HG03520 (cell line): ENCODE data around the gene TRABD.

Experiments
- ATAC-seq: cut with Tn5 transposase; IDR thresholded peaks from one replicate; pipeline ENCODE4 v1.9.1; 2021; ENCODE audit warnings: mild to moderate bottlenecking, moderate library complexity; ENCODE audit not compliant: unreplicated experiment

The TRABD gene

DNA sequence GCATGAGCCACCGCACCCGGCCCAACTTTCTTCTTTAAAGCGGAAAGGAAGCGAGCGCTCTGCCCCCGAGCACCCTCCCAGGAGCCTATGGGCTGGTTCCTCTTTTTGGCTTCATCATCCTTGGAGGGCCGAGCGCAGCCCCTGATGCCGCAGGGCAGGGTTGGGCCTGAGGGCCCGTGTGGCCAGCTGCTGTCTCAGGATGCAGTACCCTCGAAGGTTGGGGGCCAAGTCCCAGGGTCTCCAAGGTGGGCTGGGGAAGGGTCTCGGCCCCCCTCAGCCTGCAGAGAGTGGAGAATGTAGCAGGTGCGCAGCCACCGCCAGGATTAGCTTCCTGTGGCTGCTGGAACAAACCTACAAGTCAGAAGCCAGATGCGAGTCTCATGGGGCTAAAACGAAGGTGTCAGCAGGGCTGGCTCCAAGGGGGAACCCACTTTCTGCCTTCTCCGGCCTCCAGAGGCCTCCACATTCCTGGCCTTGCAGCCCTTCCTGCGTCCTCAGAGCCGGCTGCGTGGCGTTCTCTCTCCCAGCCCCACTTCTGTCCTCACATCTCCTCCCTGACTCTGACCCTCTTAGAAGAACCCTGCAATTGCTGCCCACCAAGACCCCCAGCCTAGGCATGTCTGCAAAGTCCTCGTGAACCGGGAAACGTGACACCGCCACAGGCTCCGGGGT is 12.3 kb upstream of the TRABD start:
- no peak for ATAC-seq

DNA sequence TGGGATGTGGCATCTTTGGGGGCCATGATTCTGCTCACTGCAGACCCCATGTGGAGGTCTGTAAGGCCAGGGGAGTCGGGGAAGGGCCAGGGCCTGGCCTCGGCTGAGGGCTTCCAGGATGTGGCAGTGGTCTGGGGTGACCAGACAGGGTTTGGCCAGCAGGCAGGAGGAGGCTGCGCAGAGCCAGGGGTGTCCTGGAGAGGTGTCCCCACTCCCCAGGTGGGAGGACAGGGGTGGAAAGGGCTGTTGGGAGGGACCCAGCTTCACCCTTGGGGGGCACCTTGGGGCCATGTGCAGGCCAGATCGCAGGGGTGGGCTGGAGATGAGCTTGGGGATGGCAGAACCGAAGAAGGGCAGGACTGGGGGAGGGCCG is 11.7 kb upstream of the TRABD start:
- no peak for ATAC-seq

DNA sequence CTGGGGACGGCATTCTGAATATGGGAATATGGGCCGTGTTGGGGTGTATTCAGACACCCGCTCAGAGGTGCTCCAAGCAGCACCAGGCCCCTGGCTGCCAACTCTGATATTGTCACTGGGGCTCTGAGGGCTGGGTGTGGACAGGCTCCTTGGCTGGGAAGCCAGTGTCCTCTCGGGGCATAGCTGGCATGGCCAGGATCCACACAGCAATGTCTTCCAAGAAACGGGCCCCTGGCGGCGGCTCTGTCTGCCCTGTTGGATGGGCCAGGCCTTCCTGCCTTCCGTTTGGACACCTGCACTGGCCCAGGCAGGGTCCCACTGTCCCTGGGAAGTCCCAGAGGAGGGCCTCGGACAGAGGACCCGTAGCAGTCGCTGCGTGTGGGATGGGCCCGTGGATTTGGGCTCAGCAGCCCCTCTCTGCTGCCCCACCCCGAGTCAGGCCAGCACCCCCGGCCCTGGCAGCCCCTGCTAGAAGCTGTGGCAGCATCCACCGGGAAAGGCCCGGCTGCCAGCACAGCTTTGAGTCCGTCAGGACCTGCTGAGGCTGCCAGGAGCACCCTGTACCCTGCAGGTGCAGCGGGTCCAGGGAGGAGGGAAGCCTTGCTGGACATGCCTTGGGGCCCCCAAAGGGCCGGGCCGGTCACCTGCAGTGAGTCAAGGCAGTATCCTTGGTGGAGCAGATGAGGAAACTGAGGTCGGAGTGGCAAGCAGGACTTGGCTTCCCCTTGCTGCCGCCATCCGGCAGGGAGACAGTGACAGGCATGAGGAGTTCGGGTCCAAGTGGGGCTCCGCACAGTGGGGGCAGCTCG is 11.1 kb upstream of the TRABD start:
- ATAC-seq: no peak

DNA sequence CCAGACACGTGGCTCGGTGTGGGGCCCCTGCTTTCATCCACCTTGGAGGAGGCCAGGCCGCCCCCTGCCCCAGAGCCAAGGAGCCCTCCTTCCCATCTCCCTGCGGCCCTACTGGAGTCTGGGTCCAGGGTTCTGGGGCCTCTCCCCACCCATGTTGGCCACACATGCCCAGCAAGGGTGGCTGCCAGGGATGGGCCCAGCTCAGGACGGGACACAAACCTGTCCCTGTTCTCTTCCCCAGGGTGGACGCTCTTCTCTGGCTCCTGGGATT is 10.6 kb upstream of the TRABD start:
- no peak for ATAC-seq

- ATAC-seq: no peak
These were observed 9.5 kb upstream of the TRABD start for GRCh38 chr22:50175921-50176849.

- ATAC-seq: no peak
These were observed 8.7 kb upstream of the TRABD start for GRCh38 chr22:50176850-50177536.

GRCh38 chr22:50177537-50178470 is 7.9 kb upstream of the TRABD start:
- ATAC-seq: no peak

DNA sequence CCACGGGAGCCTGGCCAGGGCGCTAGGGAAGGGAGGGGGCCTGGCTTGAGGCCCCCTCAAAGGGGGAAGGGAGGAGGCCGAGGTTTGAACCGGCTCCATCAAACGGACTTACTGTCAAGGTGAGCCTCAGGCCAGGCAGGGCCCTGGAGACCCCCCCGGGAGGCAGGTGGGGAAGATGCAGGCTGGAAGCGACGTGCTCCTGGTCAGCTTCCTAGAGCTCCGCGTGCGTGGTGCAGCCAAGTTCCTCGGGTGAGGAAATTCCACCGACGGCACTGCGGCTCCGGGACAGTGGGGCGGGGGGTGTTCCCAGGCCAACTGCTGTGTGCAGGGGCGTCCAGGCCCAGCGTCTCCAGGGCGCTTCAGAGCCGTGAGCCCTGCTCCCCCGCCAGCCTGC is 7.2 kb upstream of the TRABD start:
- ATAC-seq: no peak

- no peak for ATAC-seq
These were observed 6.5 kb upstream of the TRABD start for GRCh38 chr22:50178871-50179869.

DNA sequence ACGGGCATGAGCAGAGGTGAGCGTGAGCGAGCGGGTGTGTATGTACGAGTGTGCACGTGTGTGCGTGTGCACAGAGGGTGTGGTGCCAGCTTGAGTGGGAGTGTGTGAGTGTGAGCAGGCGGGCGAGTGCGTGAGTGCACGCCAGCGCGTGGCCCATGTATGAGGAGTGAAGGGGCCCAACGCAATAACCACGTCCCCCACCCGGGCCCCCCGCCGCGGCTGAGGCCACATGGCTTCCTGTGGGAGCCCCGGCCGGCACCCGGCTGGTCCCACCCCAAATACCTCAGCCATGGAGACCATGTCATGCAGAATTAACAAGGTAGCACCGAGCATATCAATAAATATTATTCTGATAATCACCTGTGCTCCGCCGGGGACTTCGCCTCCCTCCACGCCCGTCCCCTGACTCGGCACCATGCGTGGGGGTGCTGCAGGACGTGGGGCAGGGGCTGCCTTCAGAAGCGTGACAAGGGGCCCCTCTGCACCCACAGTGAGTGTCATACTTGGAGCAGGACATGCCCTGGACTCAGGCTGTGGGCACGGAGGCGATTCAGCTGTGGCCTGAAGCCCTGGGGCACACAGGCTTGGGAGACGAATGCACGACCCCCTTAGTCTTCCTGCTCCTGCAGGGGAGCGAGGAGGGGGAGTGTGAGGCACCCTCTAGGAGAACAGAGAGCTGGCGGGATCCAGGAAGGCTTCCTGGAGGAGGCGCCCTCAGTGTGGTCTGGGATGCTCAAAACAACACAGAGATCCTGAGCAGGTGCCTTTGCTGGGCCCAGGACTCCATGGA is 5.6 kb upstream of the TRABD start:
- ATAC-seq: no peak

- no peak for ATAC-seq
These were observed 4.8 kb upstream of the TRABD start for GRCh38 chr22:50180727-50181521.

DNA sequence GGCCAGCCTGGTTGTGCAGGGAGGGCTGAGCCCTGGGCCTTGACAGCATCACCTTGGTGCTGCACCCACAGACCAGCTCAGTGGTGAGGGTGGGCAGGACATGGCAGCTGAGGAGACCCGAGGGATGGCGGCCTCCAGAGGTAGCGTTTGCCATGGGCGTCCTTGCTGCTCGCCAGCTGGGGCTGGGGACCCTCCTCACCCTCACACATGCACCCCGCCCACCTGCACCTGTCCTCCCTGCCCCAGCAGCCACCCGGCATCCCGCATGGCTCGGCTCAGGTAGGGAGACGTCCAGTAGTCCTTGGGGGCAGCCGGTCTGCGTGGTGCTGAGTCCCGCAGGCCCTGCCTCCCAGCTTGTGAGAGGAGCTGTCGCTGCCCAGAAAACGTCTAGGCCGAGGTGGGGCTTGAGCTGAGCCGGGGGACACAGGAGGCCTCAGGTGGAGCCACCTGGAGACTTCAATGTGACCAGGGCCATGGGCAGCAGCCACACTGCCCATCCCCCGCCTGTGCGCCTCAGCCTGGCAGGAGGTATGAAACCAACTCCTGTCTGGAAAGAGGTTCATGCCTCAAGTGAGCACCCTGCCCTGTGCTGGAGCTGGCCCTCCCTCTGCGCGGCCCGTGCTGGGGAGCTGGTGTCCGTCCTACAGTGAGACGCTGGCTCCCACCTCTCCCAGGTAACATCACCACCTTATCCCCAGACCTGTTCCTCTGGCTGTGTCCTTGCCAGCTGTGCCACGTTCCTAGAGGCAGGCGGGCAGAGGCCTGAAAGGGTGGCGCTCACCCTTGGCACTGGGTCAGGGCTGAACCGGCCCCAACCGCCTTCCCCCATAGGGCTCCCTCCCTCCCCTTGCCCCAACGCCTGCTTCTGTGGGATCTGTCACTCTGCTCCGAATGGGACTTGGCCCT is 3.3 kb upstream of the TRABD start:
- no peak for ATAC-seq

DNA sequence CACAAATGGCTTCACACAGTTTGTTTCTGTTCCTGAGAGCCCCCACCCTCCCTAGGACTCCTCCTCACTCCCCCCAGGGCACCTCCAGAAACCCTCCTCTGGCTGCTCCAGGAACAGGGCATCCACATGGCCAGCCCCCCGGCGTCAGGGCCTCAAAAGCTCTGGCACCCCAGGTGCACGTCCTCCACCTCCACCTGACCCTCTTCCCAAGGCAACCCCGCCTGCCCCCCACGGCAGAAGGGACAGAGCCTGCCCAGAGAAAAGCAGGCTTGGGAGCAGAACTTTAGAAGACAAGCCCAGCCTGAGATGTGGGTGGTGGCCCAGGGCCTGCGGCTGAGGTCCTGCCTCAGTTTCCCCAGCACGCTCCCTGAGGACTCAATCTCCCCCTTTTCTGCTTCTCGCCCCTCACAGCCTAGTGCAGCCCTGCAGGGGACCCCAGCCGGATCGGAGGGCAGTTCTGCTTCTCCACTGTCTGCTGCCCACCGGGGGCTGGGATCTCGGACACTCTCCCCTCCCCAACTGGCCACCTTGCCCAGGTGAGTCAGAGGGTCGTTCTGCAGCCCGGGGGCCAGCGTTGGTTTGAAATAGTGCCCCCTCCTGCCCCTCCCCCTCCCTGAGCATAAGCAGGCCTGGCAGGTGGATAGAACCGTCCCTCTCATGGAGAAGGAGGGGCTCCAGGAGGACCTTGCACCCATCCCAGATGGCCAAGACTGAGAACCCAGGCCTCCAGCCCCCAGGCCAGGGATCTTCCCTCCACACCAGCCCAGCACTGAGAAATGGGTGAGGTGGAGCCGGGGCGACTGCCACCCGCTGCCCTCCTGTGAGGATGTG is 2.4 kb upstream of the TRABD start:
- ATAC-seq: no peak

- no peak for ATAC-seq
These were observed 1.5 kb upstream of the TRABD start for GRCh38 chr22:50184004-50184901.
